Uterus (tissue), 4 donors: ENCODE results near the gene WDR6. TPM values are rescaled to one million over a fixed set of nuclear protein-coding genes. Genes with fewer than 3 reads are reported as not detected.

Source experiments
- DNase-seq, 2 donors: peaks; one replicate each; pipeline ENCODE4 v3.0.0-alpha.2; 2019 to 2020
- H3K27ac ChIP-seq, 2 donors: fragments of 200-600 bp; sonication (generic); 1 replicate in 1 of 2; 2 replicates in 1 of 2; pipeline ENCODE4 v1.5.1; 2016 to 2018
- H3K27me3 ChIP-seq, 2 donors: fragments of 200-600 bp; sonication (generic); one replicate each; pipeline ENCODE4 v1.5.1; 2018 to 2019; ENCODE audit warnings: control low read depth in 1 of 2
- H3K36me3 ChIP-seq, 2 donors: fragments of 200-600 bp; sonication (generic); one replicate each; pipeline ENCODE4 v1.5.1; 2019; ENCODE audit warnings: control low read depth in 1 of 2
- H3K4me1 ChIP-seq, 2 donors: fragments of 200-600 bp; sonication (generic); one replicate each; pipeline ENCODE4 v1.5.1; 2018 to 2019; ENCODE audit warnings: control low read depth in 1 of 2
- H3K4me3 ChIP-seq, 2 donors: fragments of 200-600 bp; sonication (generic); 1 replicate in 1 of 2; 2 replicates in 1 of 2; pipeline ENCODE4 v1.5.1; 2018 to 2019; ENCODE audit warnings: mild to moderate bottlenecking in 1 of 2
- H3K9me3 ChIP-seq, 2 donors: fragments of 200-600 bp; sonication (generic); one replicate each; pipeline ENCODE4 v1.5.1; 2019; ENCODE audit warnings: control low read depth in 1 of 2
- POLR2A ChIP-seq, 2 donors: fragments of 450-650 bp; IDR thresholded peaks; one replicate each; pipeline ENCODE4 v1.6.1; 2016; ENCODE audit warnings: antibody characterized with exemption in 2 of 2, mild to moderate bottlenecking in 1 of 2, moderate library complexity in 1 of 2
- intact Hi-C: fragments of 100-400 bp; cut with DNase I; formaldehyde crosslinking; loops from one replicate; pipeline ENCODE4 v1.15.1; 2023; ENCODE audit warnings: low total_unique reads
- total RNA-seq, 4 donors: library from RNA; depleted of rRNA in 3 of 4; stranded (reverse); fragments of >200 nt in 3 of 4; gene quantifications; one replicate each; pipeline versions ENCODE4 v1.1.0 to v1.2.4, GENCODE V29; 2014 to 2023
- TF ChIP-seq, protein P1 (sequence below), 4 experiments: fragments of 200-600 bp in 2 of 4; fragments of 450-650 bp in 2 of 4; sonication (generic) in 2 of 4; IDR thresholded peaks; one replicate each; pipeline ENCODE4 v1.5.1; 2016 to 2019; ENCODE audit warnings: antibody characterized with exemption in 4 of 4, mild to moderate bottlenecking in 2 of 4, moderate library complexity in 1 of 4
- donor health status: DM: yes; HTN: yes; CAD: no.

The WDR6 gene
- total RNA-seq, 4 donors from 2014 or later, result 50.0 to 243 (median 122) TPM

DNA sequence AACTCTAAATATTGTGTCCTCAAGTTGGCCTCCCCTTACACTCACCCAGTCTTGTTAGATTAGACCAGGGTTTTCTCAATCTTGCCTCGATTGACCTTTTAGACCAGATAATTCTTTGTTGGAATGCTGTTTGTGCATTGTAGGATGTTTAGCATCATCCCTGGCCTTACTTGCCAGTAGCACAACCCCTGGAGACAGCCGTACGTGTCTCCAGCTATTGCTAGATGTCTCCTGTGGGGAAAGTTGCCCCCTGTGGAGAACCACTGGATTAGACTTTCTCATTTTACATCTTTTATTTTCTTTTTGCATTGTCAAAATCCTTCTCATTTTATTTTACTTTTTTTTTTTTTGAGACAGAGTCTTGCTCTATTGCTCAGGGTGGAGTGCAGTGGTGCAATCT lies 2.2 kb downstream of the WDR6 start:
- Histone ChIP-seq H3K4me3 (no peak overlapping the region), H3K27me3 (no peaks in the 10 kb centered on the region), H3K4me1 (no peaks in the 10 kb centered on the region), H3K9me3 (no peaks in the 10 kb centered on the region), H3K27ac (no peak overlapping the region), H3K36me3 (no peaks in the 10 kb centered on the region)
- no peak for TF ChIP-seq POLR2A (IDR thresholded peaks at IDR 0.05)
- intact Hi-C loops, result no loop called here
- DNase-seq, result no peak

GRCh38 chr3:49012441-49013017 lies 5.3 kb downstream of the WDR6 start:
- Histone ChIP-seq H3K4me1 (peaks cover 0 to 4% of the 10 kb centered on the region in 2 donors), H3K27ac (no peak overlapping the region), H3K9me3 (no peaks in the 10 kb centered on the region), H3K4me3 (no peak overlapping the region), H3K27me3 (no peaks in the 10 kb centered on the region), H3K36me3 (no peaks in the 10 kb centered on the region)
- TF ChIP-seq, protein P1, sequence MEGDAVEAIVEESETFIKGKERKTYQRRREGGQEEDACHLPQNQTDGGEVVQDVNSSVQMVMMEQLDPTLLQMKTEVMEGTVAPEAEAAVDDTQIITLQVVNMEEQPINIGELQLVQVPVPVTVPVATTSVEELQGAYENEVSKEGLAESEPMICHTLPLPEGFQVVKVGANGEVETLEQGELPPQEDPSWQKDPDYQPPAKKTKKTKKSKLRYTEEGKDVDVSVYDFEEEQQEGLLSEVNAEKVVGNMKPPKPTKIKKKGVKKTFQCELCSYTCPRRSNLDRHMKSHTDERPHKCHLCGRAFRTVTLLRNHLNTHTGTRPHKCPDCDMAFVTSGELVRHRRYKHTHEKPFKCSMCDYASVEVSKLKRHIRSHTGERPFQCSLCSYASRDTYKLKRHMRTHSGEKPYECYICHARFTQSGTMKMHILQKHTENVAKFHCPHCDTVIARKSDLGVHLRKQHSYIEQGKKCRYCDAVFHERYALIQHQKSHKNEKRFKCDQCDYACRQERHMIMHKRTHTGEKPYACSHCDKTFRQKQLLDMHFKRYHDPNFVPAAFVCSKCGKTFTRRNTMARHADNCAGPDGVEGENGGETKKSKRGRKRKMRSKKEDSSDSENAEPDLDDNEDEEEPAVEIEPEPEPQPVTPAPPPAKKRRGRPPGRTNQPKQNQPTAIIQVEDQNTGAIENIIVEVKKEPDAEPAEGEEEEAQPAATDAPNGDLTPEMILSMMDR (IDR thresholded peaks at IDR 0.05), result no peak
- TF ChIP-seq POLR2A (IDR thresholded peaks at IDR 0.05), result no peak
- intact Hi-C loops, result no loop called here
- no peak for DNase-seq

GRCh38 chr3:49013113-49013737 lies 6.0 kb downstream of the WDR6 start:
- Histone ChIP-seq H3K27me3 (no peaks in the 10 kb centered on the region), H3K27ac (no peak overlapping the region), H3K4me3 (no peak overlapping the region), H3K9me3 (no peaks in the 10 kb centered on the region), H3K36me3 (no peaks in the 10 kb centered on the region), H3K4me1 (peaks cover 0 to 9% of the 10 kb centered on the region in 2 donors)
- DNase-seq, result no peak
- TF ChIP-seq, protein P1 (IDR thresholded peaks at IDR 0.05), result no peak
- no peak for TF ChIP-seq POLR2A (IDR thresholded peaks at IDR 0.05)
- intact Hi-C loops, result no loop called here

DNA sequence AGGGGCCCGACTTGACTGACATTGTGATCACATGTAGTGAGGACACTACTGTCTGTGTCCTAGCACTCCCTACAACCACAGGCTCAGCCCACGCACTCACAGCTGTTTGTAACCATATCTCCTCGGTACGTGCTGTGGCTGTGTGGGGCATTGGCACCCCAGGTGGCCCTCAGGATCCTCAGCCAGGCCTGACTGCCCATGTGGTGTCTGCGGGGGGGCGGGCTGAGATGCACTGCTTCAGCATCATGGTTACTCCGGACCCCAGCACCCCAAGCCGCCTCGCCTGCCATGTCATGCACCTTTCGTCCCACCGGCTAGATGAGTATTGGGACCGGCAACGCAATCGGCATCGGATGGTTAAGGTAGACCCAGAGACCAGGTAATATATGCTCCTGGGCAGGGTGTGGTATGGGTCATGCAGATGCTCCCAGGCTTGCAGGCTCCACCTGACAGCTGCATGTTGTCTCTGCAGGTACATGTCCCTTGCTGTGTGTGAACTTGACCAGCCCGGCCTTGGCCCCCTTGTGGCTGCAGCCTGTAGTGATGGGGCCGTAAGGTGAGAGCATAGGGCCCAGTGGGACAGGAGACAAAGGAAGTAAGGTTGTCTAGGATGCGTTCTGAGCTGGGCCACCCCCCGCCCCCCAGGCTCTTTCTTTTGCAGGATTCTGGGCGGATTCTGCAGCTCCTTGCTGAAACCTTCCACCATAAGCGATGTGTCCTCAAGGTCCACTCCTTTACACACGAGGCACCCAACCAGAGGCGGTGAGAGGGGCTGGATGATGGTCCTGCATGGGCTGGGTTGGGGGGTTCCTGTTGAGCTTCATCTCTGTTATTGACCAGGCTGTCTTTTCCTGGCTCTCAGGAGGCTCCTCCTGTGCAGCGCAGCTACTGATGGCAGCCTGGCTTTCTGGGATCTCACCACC lies 6.8 kb downstream of the WDR6 start:
- H3K9me3 ChIP-seq, result no peaks in the 10 kb centered on the region
- H3K4me1 ChIP-seq, result peaks cover 0 to 11% of the 10 kb centered on the region in 2 donors
- DNase-seq, result no peak
- H3K36me3 ChIP-seq, result no peaks in the 10 kb centered on the region
- no peak overlapping the region for H3K4me3 ChIP-seq
- H3K27ac ChIP-seq, result no peak overlapping the region
- intact Hi-C loops, result no loop called here
- no peaks in the 10 kb centered on the region for H3K27me3 ChIP-seq
- TF ChIP-seq POLR2A (IDR thresholded peaks at IDR 0.05), result no peak
- TF ChIP-seq, protein P1 (IDR thresholded peaks at IDR 0.05), result peak in 3 of 4 experiments; percentile 24 to 29 (median 28)

- Histone ChIP-seq H3K36me3 (no peaks in the 10 kb centered on the region), H3K9me3 (no peaks in the 10 kb centered on the region), H3K4me3 (no peak overlapping the region), H3K4me1 (peaks cover 0 to 14% of the 10 kb centered on the region in 2 donors), H3K27ac (no peak overlapping the region), H3K27me3 (no peaks in the 10 kb centered on the region)
- TF ChIP-seq, protein P1 (IDR thresholded peaks at IDR 0.05), result no peak
- no peak for TF ChIP-seq POLR2A (IDR thresholded peaks at IDR 0.05)
- intact Hi-C loops, result no loop called here
- no peak for DNase-seq
These were observed 7.9 kb downstream of the WDR6 start for GRCh38 chr3:49015072-49015471.
